WTC11 (cell line): ENCODE measurements around the gene PARD3B. TPM values are rescaled to one million over a fixed set of nuclear protein-coding genes. Genes with fewer than 3 reads are reported as not detected.

Source experiments
- ATAC-seq: fragments of 200-7000 bp; cut with Tn5 transposase; 2 replicates; pipeline ENCODE4 v1.10.0; 2021; ENCODE audit warnings: mild to moderate bottlenecking, moderate library complexity
- CTCF ChIA-PET: fragments of 300-600 bp; sonication (Branson Sonifier 250); formaldehyde crosslinking; loops from one replicate; lab custom pipeline; 2021; ENCODE audit warnings: antibody characterized with exemption; lab: Charles Lee
- POLR2A ChIA-PET: fragments of 350-600 bp; sonication (Branson Sonifier 250); formaldehyde crosslinking; loops from one replicate; lab custom pipeline; 2021; ENCODE audit warnings: antibody characterized with exemption; lab: Charles Lee
- DNase-seq: peaks from one replicate; pipeline ENCODE4 v3.0.0; 2021; ENCODE audit warnings: low spot score
- H3K27ac Mint-ChIP-seq: 2 replicates; pipeline ENCODE4 v1.8.0; 2021; ENCODE audit warnings: mixed read lengths
- H3K27me3 Mint-ChIP-seq: 2 replicates; pipeline ENCODE4 v1.8.0; 2021; ENCODE audit warnings: low read depth, mild to moderate bottlenecking, moderate library complexity, mixed read lengths
- H3K36me3 Mint-ChIP-seq: 2 replicates; pipeline ENCODE4 v1.8.0; 2021; ENCODE audit warnings: mixed read lengths
- H3K4me1 Mint-ChIP-seq: 2 replicates; pipeline ENCODE4 v1.8.0; 2022; ENCODE audit warnings: mixed read lengths
- H3K4me3 Mint-ChIP-seq: 2 replicates; pipeline ENCODE4 v1.8.0; 2021; ENCODE audit warnings: mild to moderate bottlenecking, moderate library complexity, mixed read lengths
- H3K9me3 Mint-ChIP-seq: 2 replicates; pipeline ENCODE4 v1.8.0; 2021; ENCODE audit warnings: mixed read lengths
- AFF4 ChIP-seq: sonication (generic); formaldehyde crosslinking; IDR thresholded peaks from 2 replicates; pipeline ENCODE4 v1.8.1; 2023; ENCODE audit warnings: mild to moderate bottlenecking, missing genetic modification reagents, borderline replicate concordance
- ATF6 ChIP-seq: sonication (generic); formaldehyde crosslinking; IDR thresholded peaks from 2 replicates; pipeline ENCODE4 v1.8.1; 2023; ENCODE audit warnings: mild to moderate bottlenecking, missing genetic modification reagents
- CTCF ChIP-seq: fragments of 200-600 bp; IDR thresholded peaks from 2 replicates; pipeline ENCODE4 v1.8.0; 2022; ENCODE audit warnings: antibody characterized with exemption
- E2F5 ChIP-seq: sonication (generic); formaldehyde crosslinking; IDR thresholded peaks from 2 replicates; pipeline ENCODE4 v1.8.1; 2022; ENCODE audit warnings: mild to moderate bottlenecking, moderate library complexity, missing genetic modification reagents
- FOXP1 ChIP-seq: sonication (generic); formaldehyde crosslinking; IDR thresholded peaks from 2 replicates; pipeline ENCODE4 v1.8.0; 2022; ENCODE audit warnings: missing genetic modification reagents, mild to moderate bottlenecking, moderate library complexity, borderline replicate concordance
- MAX ChIP-seq: sonication (generic); formaldehyde crosslinking; IDR thresholded peaks from 2 replicates; pipeline ENCODE4 v1.8.0; 2022; ENCODE audit warnings: mild to moderate bottlenecking, missing genetic modification reagents
- MLX ChIP-seq: sonication (generic); formaldehyde crosslinking; IDR thresholded peaks from 2 replicates; pipeline ENCODE4 v1.8.1; 2023; ENCODE audit warnings: mild to moderate bottlenecking, missing genetic modification reagents, moderate library complexity
- NFYB ChIP-seq: sonication (generic); formaldehyde crosslinking; conservative IDR thresholded peaks from 2 replicates; pipeline ENCODE4 v1.8.0; 2022; ENCODE audit warnings: low read depth, missing genetic modification reagents
- NR2C2 ChIP-seq: sonication (generic); formaldehyde crosslinking; IDR thresholded peaks from 2 replicates; pipeline ENCODE4 v1.8.0; 2022; ENCODE audit warnings: mild to moderate bottlenecking, missing genetic modification reagents
- NR3C1 ChIP-seq: sonication (generic); formaldehyde crosslinking; conservative IDR thresholded peaks from 2 replicates; pipeline ENCODE4 v1.8.1; 2023; ENCODE audit warnings: low read depth, mild to moderate bottlenecking, missing genetic modification reagents
- RORB ChIP-seq: fragments of 250-450 bp; sonication (Bioruptor Pico); IDR thresholded peaks from 2 replicates; pipeline ENCODE4 v1.9.0; 2021; ENCODE audit warnings: mild to moderate bottlenecking
- SMAD4 ChIP-seq: sonication (generic); formaldehyde crosslinking; IDR thresholded peaks from 2 replicates; pipeline ENCODE4 v1.8.0; 2022; ENCODE audit warnings: mild to moderate bottlenecking, missing genetic modification reagents
- STAT6 ChIP-seq: sonication (generic); formaldehyde crosslinking; conservative IDR thresholded peaks from 2 replicates; pipeline ENCODE4 v1.8.1; 2023; ENCODE audit warnings: mild to moderate bottlenecking, low read depth, missing genetic modification reagents, moderate library complexity
- ZBTB21 ChIP-seq: sonication (generic); formaldehyde crosslinking; IDR thresholded peaks from 2 replicates; pipeline ENCODE4 v1.8.1; 2023; ENCODE audit warnings: mild to moderate bottlenecking, missing genetic modification reagents, borderline replicate concordance
- ZNF232 ChIP-seq: sonication (generic); formaldehyde crosslinking; IDR thresholded peaks from 2 replicates; pipeline ENCODE4 v1.8.0; 2022; ENCODE audit warnings: mild to moderate bottlenecking, missing genetic modification reagents
- total RNA-seq: library from RNA; stranded (reverse); gene quantifications from 3 replicates; pipeline ENCODE4 v1.2.3, GENCODE V29; 2021

PARD3B gene
- total RNA-seq, 1 experiment from 2014 or later, result 5.6 TPM

GRCh38 chr2:205280596-205281236 lies 735.4 kb downstream of the PARD3B start (continued):
- no peak for TF ChIP-seq AFF4 (CRISPR knock-in tag)

GRCh38 chr2:205283736-205284270 lies 738.5 kb downstream of the PARD3B start:
- H3K27me3 Mint-ChIP-seq, result no peaks in the 10 kb centered on the region
- H3K4me3 Mint-ChIP-seq, result no peak overlapping the region
- peaks cover 41% of the 10 kb centered on the region for H3K4me1 Mint-ChIP-seq
- H3K9me3 Mint-ChIP-seq, result no peaks in the 10 kb centered on the region
- ChIA-PET POLR2A (no interaction called here), CTCF (interaction anchor here (0.6 kb wide), 1 partner anchor 437 kb away, joined by 3 read pairs; no protein-coding TSS in a partner anchor)
- H3K36me3 Mint-ChIP-seq, result no peaks in the 10 kb centered on the region; the same call in 1 of the 2 replicates
- DNase-seq, result no peak
- ATAC-seq, result no peak
- peak overlapping the region; percentile 3; the same call in 1 of the 2 replicates for H3K27ac Mint-ChIP-seq
- TF ChIP-seq NFYB (CRISPR knock-in tag) (no peak), NR2C2 (CRISPR knock-in tag) (no peak), ATF6 (CRISPR knock-in tag) (no peak), NR3C1 (CRISPR knock-in tag) (no peak), ZNF232 (CRISPR knock-in tag) (no peak), MAX (CRISPR knock-in tag) (no peak), SMAD4 (no peak), FOXP1 (no peak), CTCF (no peak), ZBTB21 (CRISPR knock-in tag) (no peak), E2F5 (no peak), MLX (CRISPR knock-in tag) (no peak), STAT6 (CRISPR knock-in tag) (no peak), RORB (no peak)
